ENCODE data around the gene IRAK1. TPM values are rescaled to one million over a fixed set of nuclear protein-coding genes. Genes with fewer than 3 reads are reported as not detected.

Gene IRAK1
- total and polyA plus RNA-seq, 2 of the 8 experiments (the other 6 are each of a cell fraction or from before 2014, with no cell fraction given): 26.6 to 41.7 TPM

GRCh38 chrX:154039577-154039976, 19.9 kb upstream of the IRAK1 start (continued):
- TF ChIP-seq RFX5 (IDR thresholded peaks at IDR 0.05; ENCODE audit: borderline replicate concordance, low read depth, low read length) (no peak), CHD1 (IDR thresholded peaks at IDR 0.05; ENCODE audit: low read depth, low read length) (no peak), RAD21 (IDR thresholded peaks at IDR 0.05 in 1 of 2, conservative IDR thresholded peaks at IDR 0.05 in 1 of 2; ENCODE audit: low read depth in 2 of 2, low read length in 2 of 2) (no peak), SRF (IDR thresholded peaks at IDR 0.05; ENCODE audit: low read depth, low read length) (no peak), CHD2 (IDR thresholded peaks at IDR 0.05; ENCODE audit: low read length) (no peak)
